ENCODE measurements around the gene LPAR3. TPM values are rescaled to one million over a fixed set of nuclear protein-coding genes. Genes with fewer than 3 reads are reported as not detected.

LPAR3 gene
- not detected for polyA plus RNA-seq (2013, experiment 1 of 2; ENCODE audit: insufficient read length)
- polyA plus RNA-seq (2013, experiment 2 of 2; ENCODE audit: insufficient read length), result not detected

GRCh38 chr1:84892705-84893618 is at the start of gene LPAR3:
Gene LPAR3 (minus strand): TSS chr1:84893206. CDS start chr1:84866120, 27,086 bp downstream.
- DNase-seq, result no peak

- DNase-seq, result no peak
Measured at GRCh38 chr1:84941843-84942242, 48.8 kb upstream of the LPAR3 start.

- no peak for DNase-seq
Measured at GRCh38 chr1:84940481-84940880, 47.5 kb upstream of the LPAR3 start.

GRCh38 chr1:84939761-84940160 is 46.8 kb upstream of the LPAR3 start:
- DNase-seq, result no peak

- peak; percentile 6 for DNase-seq
Measured at GRCh38 chr1:84939151-84939550, 46.1 kb upstream of the LPAR3 start.

GRCh38 chr1:84936116-84936810 is 43.3 kb upstream of the LPAR3 start:
- peak; percentile 68 for DNase-seq

GRCh38 chr1:84933011-84933611 is 40.1 kb upstream of the LPAR3 start:
- no peak for DNase-seq

- DNase-seq, result no peak
Measured at GRCh38 chr1:84930831-84931230, 37.8 kb upstream of the LPAR3 start.

- DNase-seq, result no peak
Measured at GRCh38 chr1:84930329-84930728, 37.3 kb upstream of the LPAR3 start.

- no peak for DNase-seq
Measured at GRCh38 chr1:84929581-84929980, 36.6 kb upstream of the LPAR3 start.

GRCh38 chr1:84928979-84929378 is 36.0 kb upstream of the LPAR3 start:
- DNase-seq, result no peak

GRCh38 chr1:84923317-84923716 is 30.3 kb upstream of the LPAR3 start:
- DNase-seq, result no peak

- no peak for DNase-seq
Measured at GRCh38 chr1:84920159-84920558, 27.2 kb upstream of the LPAR3 start.

- no peak for DNase-seq
Measured at GRCh38 chr1:84919461-84919970, 26.5 kb upstream of the LPAR3 start.

- no peak for DNase-seq
Measured at GRCh38 chr1:84918726-84919336, 25.8 kb upstream of the LPAR3 start.

- DNase-seq, result no peak
Measured at GRCh38 chr1:84916897-84917296, 23.9 kb upstream of the LPAR3 start.

- DNase-seq, result no peak
Measured at GRCh38 chr1:84913555-84913892, 20.5 kb upstream of the LPAR3 start.

- no peak for DNase-seq
Measured at GRCh38 chr1:84912726-84913554, 19.9 kb upstream of the LPAR3 start.

- DNase-seq, result peak; percentile 6
Measured at GRCh38 chr1:84908746-84909464, 15.9 kb upstream of the LPAR3 start.

- peak; percentile 50 for DNase-seq
Measured at GRCh38 chr1:84907095-84907827, 14.3 kb upstream of the LPAR3 start.

Measured in fibroblast of skin of back (primary cell).